NCI-H82 (cell line): ENCODE data around the gene NFIL3.

ENCODE experiments used
- DNase-seq: peaks from one replicate; lab custom pipeline; 2025; lab: John Stamatoyannopoulos, UW

The NFIL3 gene

DNA sequence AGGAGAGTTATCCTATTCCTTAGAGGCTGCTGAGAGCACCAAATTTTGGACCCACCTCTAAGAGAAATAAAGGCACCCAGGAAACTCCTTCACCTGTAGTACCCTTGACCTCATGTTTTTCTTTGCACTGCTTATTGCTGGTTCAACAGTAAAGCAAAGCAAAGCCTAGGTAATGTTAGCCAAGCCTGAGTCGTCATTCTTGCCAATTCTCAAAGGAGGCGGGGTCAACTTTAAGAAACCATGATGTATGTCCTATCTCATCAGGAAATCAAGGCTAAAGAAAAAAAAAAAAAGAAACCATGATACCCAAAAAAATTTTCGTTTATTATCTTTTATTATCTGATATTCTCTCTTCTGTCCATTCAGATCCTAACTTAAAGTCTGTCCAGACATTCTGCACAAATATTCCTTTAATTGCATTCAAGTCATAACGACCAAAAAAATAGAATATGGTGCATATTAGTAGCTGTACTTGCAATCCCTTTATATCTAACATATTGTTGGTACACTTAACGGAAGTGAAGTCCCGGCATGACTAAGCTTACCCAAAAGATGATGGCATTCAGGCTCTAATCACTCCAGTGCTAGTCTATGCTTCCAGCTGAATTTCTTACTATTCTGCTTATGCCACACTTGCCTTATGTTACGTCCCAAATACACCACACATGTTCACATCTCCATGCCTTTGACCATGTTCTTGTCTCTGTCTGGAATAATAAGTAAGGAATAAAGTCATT lies 63.7 kb downstream of the NFIL3 start:
- DNase-seq = no peak

DNA sequence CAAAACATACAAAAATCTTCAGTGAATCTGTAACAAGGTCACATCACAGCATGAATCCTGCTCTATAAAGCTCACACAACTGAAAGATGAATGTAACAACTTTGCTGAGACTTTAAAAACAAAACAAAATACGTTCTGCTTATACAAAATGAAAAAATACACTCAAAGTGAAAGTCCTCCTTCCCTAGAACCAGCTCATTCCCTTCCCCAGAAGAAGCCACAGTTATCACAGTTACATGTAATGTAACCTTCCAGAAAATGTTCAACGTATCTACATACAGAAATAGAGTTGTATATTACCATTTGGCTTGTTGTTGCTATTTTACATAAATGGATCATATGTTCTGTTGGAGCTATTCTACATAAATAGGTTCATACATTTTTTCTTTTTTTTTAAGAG lies 64.5 kb downstream of the NFIL3 start:
- no peak for DNase-seq
